Limb (tissue), 2 donors: ENCODE data around the gene VPS29.
"Not testable (repeated sequence)": the region's sequence is repeated elsewhere in the genome, so short reads cannot be mapped to it uniquely, and the experiment has no call there.

Source experiments
- DNase-seq, 2 donors: peaks; one replicate each; pipeline ENCODE4 v3.0.0-alpha.2; 2016; ENCODE audit errors: extremely low spot score in 2 of 2

VPS29 gene

GRCh38 chr12:110528277-110528839 lies 26.4 kb upstream of the VPS29 start:
- no peak for DNase-seq

- DNase-seq = not testable (repeated sequence)
Observed at GRCh38 chr12:110520876-110521712, 19.2 kb upstream of the VPS29 start.

- not testable (repeated sequence) for DNase-seq
Observed at GRCh38 chr12:110518014-110518413, 16.1 kb upstream of the VPS29 start.

GRCh38 chr12:110516995-110517394 lies 15.1 kb upstream of the VPS29 start:
- DNase-seq = no peak

DNA sequence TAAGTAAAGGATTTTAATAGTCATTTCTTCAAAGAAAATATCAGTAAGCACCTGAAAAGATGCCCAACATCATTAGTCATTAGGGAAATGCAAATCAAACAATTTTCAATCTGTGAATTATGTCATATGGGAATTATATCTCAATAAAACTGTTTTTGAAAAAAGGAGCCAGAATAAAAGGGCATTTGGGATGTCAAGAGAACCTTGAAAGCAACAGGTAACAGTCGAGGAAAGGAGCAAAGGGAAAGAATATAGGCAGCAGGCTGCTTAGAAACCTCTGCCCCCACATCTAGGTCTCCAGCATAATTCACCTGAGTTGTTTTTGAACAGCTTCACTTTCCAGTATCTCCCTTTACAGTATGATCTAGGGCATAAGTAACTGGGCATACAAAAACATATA lies 12.5 kb upstream of the VPS29 start:
- DNase-seq = no peak

GRCh38 chr12:110513842-110514241 lies 11.9 kb upstream of the VPS29 start:
- DNase-seq = no peak

GRCh38 chr12:110508071-110508586 lies 6.2 kb upstream of the VPS29 start:
- no peak for DNase-seq

DNA sequence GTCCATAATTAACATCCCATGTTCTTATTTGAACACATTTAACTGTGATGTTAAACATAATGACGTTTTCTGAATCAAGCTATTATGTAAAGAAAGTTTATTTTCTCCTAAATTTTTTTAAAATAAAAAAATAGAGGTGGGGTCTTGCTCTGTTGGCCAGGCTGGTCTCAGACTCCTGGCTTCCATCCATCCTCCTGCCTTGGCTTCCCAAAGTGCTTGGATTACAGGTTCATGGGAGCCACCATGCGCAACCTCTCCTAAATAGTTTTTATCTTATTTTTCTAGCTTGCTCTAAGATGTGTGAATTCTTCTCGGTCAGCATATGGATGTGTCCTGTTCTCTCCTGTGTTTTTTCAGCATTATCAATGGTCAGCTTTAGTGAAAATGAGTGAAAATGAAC lies 3.4 kb upstream of the VPS29 start:
- no peak for DNase-seq

GRCh38 chr12:110503432-110503831 lies 1.5 kb upstream of the VPS29 start:
- no peak for DNase-seq

GRCh38 chr12:110501399-110501751 lies 536 bp downstream of the VPS29 start:
- peak in 1 of 2 donors; percentile 36 for DNase-seq

DNA sequence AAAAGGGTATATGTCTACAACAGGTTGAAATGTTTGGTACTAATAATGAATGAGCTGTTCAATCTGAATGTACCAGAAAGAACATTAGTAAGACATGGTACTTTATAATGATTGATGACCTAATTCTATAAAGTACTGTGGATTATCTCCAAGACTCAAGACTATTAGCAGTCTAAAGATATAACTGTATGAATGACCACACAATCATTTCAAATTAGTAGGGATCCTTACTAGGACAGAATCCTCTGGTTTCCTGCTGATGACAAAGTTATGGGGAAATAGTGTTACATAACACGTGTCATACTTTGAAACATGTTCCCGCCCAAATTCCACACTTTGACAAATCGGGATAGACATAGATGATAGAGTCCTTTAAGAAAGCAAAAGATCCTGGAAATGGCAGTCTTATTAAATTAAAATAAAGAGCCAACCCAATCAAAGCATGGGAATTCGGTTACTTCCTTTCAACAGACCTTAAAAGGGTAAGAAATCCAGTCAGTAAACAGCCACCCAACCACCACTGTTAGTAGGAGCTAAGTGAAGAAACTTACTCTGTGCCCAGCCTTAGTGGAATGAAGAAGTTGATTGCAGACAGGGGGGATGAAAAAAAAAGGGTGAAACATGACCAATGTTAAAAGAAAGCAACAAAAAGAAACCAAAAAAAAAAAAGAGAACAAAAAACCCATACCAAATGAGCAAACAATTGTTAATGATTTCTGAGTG lies 2.8 kb downstream of the VPS29 start:
- no peak for DNase-seq

DNA sequence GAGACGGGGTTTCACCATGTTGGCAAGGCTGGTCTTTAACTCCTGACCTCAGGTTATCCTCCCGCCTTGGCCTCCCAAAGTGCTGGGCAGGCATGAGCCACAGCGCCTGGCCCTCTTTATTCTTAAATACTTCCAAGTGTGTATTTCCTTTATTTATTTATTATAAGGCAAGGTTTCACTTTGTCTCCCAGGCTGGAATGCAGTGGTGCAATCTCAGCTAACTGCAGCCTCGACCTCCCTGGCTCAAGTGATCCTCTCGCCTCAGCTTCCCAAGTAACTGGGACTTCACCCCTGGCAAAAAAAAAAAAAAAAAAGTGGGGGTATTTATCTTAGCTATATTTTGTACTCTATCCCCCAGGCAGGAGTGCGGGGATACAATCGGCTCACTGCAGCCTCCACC lies 26.5 kb downstream of the VPS29 start:
- no peak for DNase-seq

DNA sequence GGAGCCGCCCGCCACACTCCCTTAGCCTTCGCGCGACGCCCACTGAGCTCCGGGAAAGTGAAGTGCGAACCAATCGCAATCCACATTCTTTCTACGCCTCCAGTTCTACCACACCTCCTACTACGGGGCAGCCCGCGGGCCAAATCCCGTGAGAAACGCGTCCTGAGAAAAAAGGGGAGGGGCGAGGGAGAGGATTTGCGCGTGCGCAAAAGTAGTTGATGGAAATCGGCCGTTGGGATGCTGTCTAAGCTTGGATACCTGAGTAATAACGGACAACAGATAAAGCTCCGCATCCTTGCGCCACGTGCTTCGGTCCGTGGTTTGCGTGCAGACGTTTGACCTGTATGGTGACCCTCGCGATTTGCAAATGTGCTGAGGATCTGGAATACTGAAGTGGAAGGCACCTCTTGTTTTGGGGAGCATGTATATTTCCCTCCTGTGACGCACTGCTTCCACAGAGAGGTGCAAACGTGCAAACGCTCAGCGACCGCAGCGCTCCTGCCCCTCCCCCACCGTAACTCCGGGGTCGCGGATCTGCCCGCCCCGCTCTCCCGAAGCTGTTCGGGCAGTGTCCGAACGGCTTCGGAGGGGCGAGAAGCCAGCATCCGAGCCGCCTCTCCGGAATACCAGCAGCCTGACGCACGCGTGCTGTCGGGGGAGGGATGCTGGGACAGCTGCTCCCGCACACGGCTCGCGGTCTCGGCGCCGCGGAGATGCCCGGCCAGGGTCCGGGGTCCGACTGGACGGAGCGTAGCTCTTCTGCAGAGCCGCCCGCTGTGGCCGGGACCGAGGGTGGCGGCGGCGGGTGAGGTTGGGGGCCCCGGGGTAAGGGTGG lies 33.5 kb downstream of the VPS29 start, which contains the start of the genes FAM216A and GPN3:
TSS of gene FAM216A (plus strand) at position 632 of the 835 bp plus-strand sequence. CDS start at position 663, 31 bp downstream.
TSS of gene GPN3 (minus strand) at position 44 of the 835 bp plus-strand sequence. CDS start 54 bp downstream, outside the sequence.
- DNase-seq = peak; percentile 98

GRCh38 chr12:110467847-110468213 lies 34.1 kb downstream of the VPS29 start:
- DNase-seq = no peak

DNA sequence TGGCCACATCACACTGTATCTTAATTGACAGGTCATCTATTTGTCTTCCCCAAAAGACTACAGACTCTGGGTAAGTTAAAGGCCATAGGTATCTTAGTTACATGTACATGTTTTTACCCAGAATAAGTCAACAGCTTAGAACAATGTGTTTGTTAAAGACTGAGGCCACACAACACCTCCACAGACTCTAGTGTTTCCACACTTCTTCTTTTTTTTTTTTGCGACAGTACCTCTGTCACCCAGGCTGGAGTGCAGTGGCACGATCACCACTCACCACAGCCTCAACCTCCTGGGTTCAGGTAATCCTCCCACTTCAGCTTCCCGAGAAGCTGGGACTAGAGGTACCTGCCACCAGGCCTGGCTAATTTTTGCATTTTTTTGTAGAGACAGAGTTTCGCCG lies 35.1 kb downstream of the VPS29 start:
- no peak for DNase-seq

- not testable (repeated sequence) for DNase-seq
Observed at GRCh38 chr12:110465765-110466164, 36.1 kb downstream of the VPS29 start.

- DNase-seq = no peak
Observed at GRCh38 chr12:110465024-110465423, 36.9 kb downstream of the VPS29 start.

- DNase-seq = not testable (repeated sequence)
Observed at GRCh38 chr12:110461189-110461588, 40.7 kb downstream of the VPS29 start.

DNA sequence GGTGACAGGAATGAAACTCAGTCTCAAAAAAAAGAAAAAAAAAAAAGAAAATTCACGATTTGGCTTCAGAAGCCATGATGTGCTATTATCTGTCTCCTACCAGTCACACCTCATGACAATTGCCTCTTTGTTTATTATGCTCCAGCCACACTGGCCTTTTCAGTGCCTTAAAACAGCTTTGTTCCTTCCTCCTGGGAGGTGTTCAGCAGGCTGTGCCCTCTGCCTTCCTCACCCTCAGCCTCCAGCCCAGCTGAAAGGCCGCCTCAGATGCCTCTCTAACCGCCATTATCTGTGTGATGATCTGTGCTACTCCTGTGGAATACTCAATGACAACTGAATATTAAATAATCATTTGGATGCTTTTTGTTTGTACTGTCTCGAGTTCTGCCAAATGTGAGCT lies 43.2 kb downstream of the VPS29 start:
- no peak for DNase-seq

DNA sequence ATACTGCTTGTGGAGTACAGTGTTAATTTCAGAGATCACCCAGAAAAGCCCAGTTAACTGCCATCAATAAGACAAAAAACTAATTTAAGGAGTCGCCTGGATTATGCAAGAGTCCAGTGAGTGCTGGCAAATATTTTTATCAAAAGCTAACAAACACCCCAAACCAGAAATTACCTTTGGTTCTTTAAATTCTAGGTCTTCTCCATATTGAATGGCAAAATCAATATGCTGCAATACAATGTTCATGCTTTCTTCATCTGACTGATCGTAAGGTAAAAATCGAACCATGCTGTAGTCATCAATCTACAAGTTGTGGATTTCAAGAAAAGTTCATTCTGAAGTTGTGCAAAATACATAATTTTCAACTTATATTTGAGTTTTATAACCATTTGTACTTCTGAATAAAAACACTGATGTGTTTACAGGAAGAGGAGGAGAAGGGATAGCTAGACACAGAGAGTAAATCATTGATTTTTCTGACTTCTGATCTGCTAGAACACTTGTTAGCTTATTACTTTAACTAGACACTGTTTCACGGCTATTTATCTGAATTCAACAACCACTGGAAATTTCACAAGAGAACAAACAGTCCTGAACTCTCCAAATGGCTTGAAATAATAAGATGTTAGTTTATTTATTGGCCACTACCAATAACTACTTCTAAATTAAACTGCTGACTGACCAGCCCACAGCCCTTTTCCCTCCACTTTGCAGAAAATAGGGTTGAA lies 48.2 kb downstream of the VPS29 start:
- no peak for DNase-seq
